IMR-90 (cell line): ENCODE results near the gene CHD6. TPM values are rescaled to one million over a fixed set of nuclear protein-coding genes. Genes with fewer than 3 reads are reported as not detected.
A peak's percentile ranks its signal among the peaks of the same experiment; 100 is the strongest.

Source experiments
- ATAC-seq: fragments of 200-7000 bp; cut with Tn5 transposase; 2 replicates; pipeline ENCODE4 v1.9.1; 2020; ENCODE audit warnings: low read depth, mild to moderate bottlenecking, moderate library complexity
- BruUV-seq: library from RNA; stranded (reverse); fragments of 400-500 nt; replicated peaks from 2 replicates; lab custom pipeline; 2021; lab: Mats Ljungman, UMichigan
- CTCF ChIA-PET: fragments of 300-600 bp; formaldehyde crosslinking; extraction: SDS; loops from one replicate; lab custom pipeline; 2021; ENCODE audit warnings: antibody characterized with exemption; lab: Yijun Ruan, JAX
- POLR2A ChIA-PET: fragments of 300-600 bp; sonication (Branson Sonifier 250); formaldehyde crosslinking; loops from one replicate; lab custom pipeline; 2022; ENCODE audit warnings: antibody characterized with exemption; ENCODE audit not compliant: unreplicated experiment; lab: Charles Lee
- DNase-seq: peaks from one replicate; pipeline ENCODE4 v3.0.0; 2013
- H2AFZ ChIP-seq: replicated peaks from 2 replicates; pipeline ENCODE3; 2013; ENCODE audit warnings: low read length, mild to moderate bottlenecking; ENCODE audit not compliant: poor library complexity
- H2AK5ac ChIP-seq: 2 replicates; pipeline ENCODE4 v1.6.1; 2013; ENCODE audit warnings: low read depth, low read length, inconsistent platforms
- H2AK9ac ChIP-seq: replicated peaks from 2 replicates; pipeline ENCODE3; 2013; ENCODE audit warnings: mild to moderate bottlenecking, low read depth, low read length, moderate library complexity; ENCODE audit not compliant: poor library complexity
- H2BK120ac ChIP-seq: 2 replicates; pipeline ENCODE4 v1.6.1; 2013; ENCODE audit warnings: low read depth, low read length, inconsistent platforms
- H2BK15ac ChIP-seq: 3 replicates; pipeline ENCODE4 v1.6.1; 2013; ENCODE audit warnings: low read depth, low read length, inconsistent platforms
- H2BK20ac ChIP-seq: 2 replicates; pipeline ENCODE4 v1.6.1; 2013; ENCODE audit warnings: low read depth, mild to moderate bottlenecking, inconsistent platforms, low read length, moderate library complexity
- H2BK5ac ChIP-seq: 2 replicates; pipeline ENCODE4 v1.6.1; 2013; ENCODE audit warnings: mild to moderate bottlenecking, low read depth, low read length, inconsistent platforms; ENCODE audit not compliant: poor library complexity, severe bottlenecking
- H3K14ac ChIP-seq: replicated peaks from 2 replicates; pipeline ENCODE4 v1.6.1; 2013; ENCODE audit warnings: low read depth, low read length, inconsistent platforms
- H3K18ac ChIP-seq: 2 replicates; pipeline ENCODE4 v1.6.1; 2013; ENCODE audit warnings: low read depth, low read length, control low read depth
- H3K23ac ChIP-seq: 2 replicates; pipeline ENCODE4 v1.6.1; 2013; ENCODE audit warnings: low read depth, low read length, inconsistent platforms
- H3K27ac ChIP-seq: 2 replicates; pipeline ENCODE4 v1.5.1; 2013; ENCODE audit warnings: mild to moderate bottlenecking, control low read depth, low read length; ENCODE audit not compliant: insufficient read depth
- H3K27me3 ChIP-seq: 2 replicates; pipeline ENCODE4 v1.6.1; 2013; ENCODE audit warnings: low read length; ENCODE audit not compliant: control insufficient read depth, insufficient read depth
- H3K36me3 ChIP-seq: 2 replicates; pipeline ENCODE4 v1.6.1; 2013; ENCODE audit warnings: low read length, mixed read lengths; ENCODE audit not compliant: control insufficient read depth, insufficient read depth
- H3K4ac ChIP-seq: 2 replicates; pipeline ENCODE4 v1.6.1; 2013; ENCODE audit warnings: low read depth, low read length, inconsistent platforms
- H3K4me1 ChIP-seq: 2 replicates; pipeline ENCODE4 v1.6.1; 2013; ENCODE audit warnings: low read length, mixed read lengths; ENCODE audit not compliant: control insufficient read depth, insufficient read depth
- H3K4me2 ChIP-seq: 2 replicates; pipeline ENCODE4 v1.6.1; 2013; ENCODE audit warnings: low read depth, mild to moderate bottlenecking, control low read depth, low read length, moderate library complexity
- H3K4me3 ChIP-seq: 2 replicates; pipeline ENCODE4 v1.5.1; 2013; ENCODE audit warnings: low read depth, mild to moderate bottlenecking, control low read depth, low read length, moderate library complexity; ENCODE audit not compliant: insufficient read depth
- H3K56ac ChIP-seq: 2 replicates; pipeline ENCODE4 v1.6.1; 2013; ENCODE audit warnings: low read length, inconsistent platforms; ENCODE audit not compliant: insufficient read depth; ENCODE audit errors: extremely low read depth
- H3K79me1 ChIP-seq, 2 experiments: 2 replicates each; pipeline ENCODE4 v1.6.1; 2013; ENCODE audit warnings: low read length in 2 of 2, inconsistent platforms in 1 of 2, low read depth in 1 of 2
- H3K9ac ChIP-seq: 2 replicates; pipeline ENCODE4 v1.6.1; 2013; ENCODE audit warnings: low read depth, low read length, control low read depth
- H3K9me1 ChIP-seq: 2 replicates; pipeline ENCODE4 v1.6.1; 2013; ENCODE audit warnings: low read length, inconsistent platforms; ENCODE audit not compliant: insufficient read depth
- H3K9me3 ChIP-seq: 2 replicates; pipeline ENCODE4 v1.6.1; 2013; ENCODE audit warnings: low read length; ENCODE audit not compliant: control insufficient read depth, insufficient read depth
- H4K20me1 ChIP-seq: 2 replicates; pipeline ENCODE4 v1.6.1; 2013; ENCODE audit warnings: low read length, inconsistent platforms; ENCODE audit not compliant: insufficient read depth
- H4K5ac ChIP-seq: 2 replicates; pipeline ENCODE4 v1.6.1; 2013; ENCODE audit warnings: mild to moderate bottlenecking, low read depth, low read length, control low read depth
- H4K8ac ChIP-seq, 2 experiments: 2 replicates each; pipeline ENCODE4 v1.6.1; 2013; ENCODE audit warnings: low read depth in 2 of 2, low read length in 2 of 2, control low read depth in 1 of 2, inconsistent platforms in 1 of 2
- H4K91ac ChIP-seq: 2 replicates; pipeline ENCODE4 v1.6.1; 2013; ENCODE audit warnings: low read depth, low read length, inconsistent platforms; ENCODE audit not compliant: insufficient read depth
- BHLHE40 ChIP-seq: fragments of 150-350 bp; IDR thresholded peaks from 2 replicates; pipeline ENCODE4 v1.6.1; 2016; ENCODE audit warnings: mild to moderate bottlenecking, low read depth, low read length
- CEBPB ChIP-seq: IDR thresholded peaks from 2 replicates; pipeline ENCODE4 v1.6.1; 2012; ENCODE audit warnings: low read depth, low read length, improper control_type of control experiment
- CHD1 ChIP-seq: IDR thresholded peaks from 2 replicates; pipeline ENCODE4 v1.6.1; 2012; ENCODE audit warnings: low read depth, low read length, improper control_type of control experiment
- CTCF ChIP-seq: conservative IDR thresholded peaks from 2 replicates; pipeline ENCODE4 v1.5.1; 2012; ENCODE audit warnings: mild to moderate bottlenecking, low read depth, low read length, improper control_type of control experiment
- ELK1 ChIP-seq: fragments of 150-350 bp; IDR thresholded peaks from 2 replicates; pipeline ENCODE4 v1.6.1; 2016; ENCODE audit warnings: low read depth, mild to moderate bottlenecking, low read length, moderate library complexity, borderline replicate concordance
- FOS ChIP-seq: fragments of 150-350 bp; IDR thresholded peaks from 2 replicates; pipeline ENCODE4 v1.6.1; 2016; ENCODE audit warnings: low read depth, low read length
- MAZ ChIP-seq: IDR thresholded peaks from 2 replicates; pipeline ENCODE4 v1.6.1; 2012; ENCODE audit warnings: low read depth, mild to moderate bottlenecking, low read length, improper control_type of control experiment, moderate library complexity, borderline replicate concordance
- MXI1 ChIP-seq: IDR thresholded peaks from 2 replicates; pipeline ENCODE4 v1.6.1; 2012; ENCODE audit warnings: low read depth, mild to moderate bottlenecking, low read length, moderate library complexity, borderline replicate concordance
- NFE2L2 ChIP-seq: fragments of 150-350 bp; IDR thresholded peaks from 2 replicates; pipeline ENCODE4 v1.6.1; 2016; ENCODE audit warnings: low read depth, mild to moderate bottlenecking, low read length
- RAD21 ChIP-seq: IDR thresholded peaks from 2 replicates; pipeline ENCODE4 v1.6.1; 2012; ENCODE audit warnings: low read length, improper control_type of control experiment
- RFX5 ChIP-seq: IDR thresholded peaks from 2 replicates; pipeline ENCODE4 v1.8.0; 2012; ENCODE audit warnings: low read depth, mild to moderate bottlenecking, low read length, moderate library complexity
- SMC3 ChIP-seq: fragments of 150-350 bp; IDR thresholded peaks from 2 replicates; pipeline ENCODE4 v1.6.1; 2016; ENCODE audit warnings: low read depth, mild to moderate bottlenecking, antibody characterized with exemption, low read length, moderate library complexity
- USF2 ChIP-seq: fragments of 150-350 bp; IDR thresholded peaks from 2 replicates; pipeline ENCODE4 v1.6.1; 2017; ENCODE audit warnings: mild to moderate bottlenecking, antibody characterized with exemption, low read length, low read depth
- WGBS, 2 experiments: methylation state at CpG; one replicate each; pipeline versions ENCODE4 v1.1.5 to v1.1.7; 2013; ENCODE audit warnings: missing lambda C conversion rate in 2 of 2; ENCODE audit not compliant: insufficient read length in 1 of 2; ENCODE audit errors: extremely low coverage in 2 of 2; 5-methylcytosine and 5-hydroxymethylcytosine counted together
- dilution Hi-C: fragments of 300-500 bp; cut with HindIII; formaldehyde crosslinking; loops from one replicate; pipeline ENCODE4 v1.14.3; 2018; ENCODE audit warnings: low sequenced_read_pairs; ENCODE audit not compliant: unreplicated experiment
- in situ Hi-C: fragments of 300-500 bp; cut with MboI; formaldehyde crosslinking; loops from 3 replicates; pipeline ENCODE4 v1.14.3; 2019; ENCODE audit warnings: low sequenced_read_pairs, inconsistent platforms, mixed read lengths
- intact Hi-C: fragments of 100-400 bp; cut with micrococcal nuclease; formaldehyde crosslinking; loops from 2 replicates; pipeline ENCODE4 v1.10.0; 2022
- polyA plus RNA-seq, 3 experiments: library from polyadenylated mRNA; depleted of rRNA; stranded (reverse); fragments of >200 nt; gene quantifications; 2 replicates each; pipeline ENCODE4 v1.2.3, GENCODE V29; 2012; ENCODE audit warnings: low replicate concordance in 1 of 3
- total RNA-seq: library from RNA; depleted of rRNA; stranded (reverse); fragments of >200 nt; gene quantifications from 2 replicates; pipeline ENCODE4 v1.2.3, GENCODE V29; 2012

CHD6 gene
- total and polyA plus RNA-seq, 2 of the 4 experiments (the other 2 are of a cell fraction) = 8.8 to 26.7 TPM

- ATAC-seq (peak; percentile 41), DNase-seq (peak; percentile 10)
- Histone ChIP-seq H4K91ac (no peak overlapping the region), H4K20me1 (no peaks in the 10 kb centered on the region), H4K5ac (no peak overlapping the region), H2AK5ac (no peak overlapping the region), H3K36me3 (no peaks in the 10 kb centered on the region), H3K23ac (no peak overlapping the region), H3K27ac (no peak overlapping the region), H2AK9ac (peak overlapping the region; percentile 68), H2BK5ac (no peak overlapping the region), H3K4me1 (peaks cover 11% of the 10 kb centered on the region; the same call in 1 of the 2 replicates), H2AFZ (peak overlapping the region; percentile 47), H3K4me2 (no peak overlapping the region), H3K14ac (peak overlapping the region; percentile 62; the same call in 1 of the 2 replicates), H3K9ac (no peak overlapping the region), H2BK15ac (no peak overlapping the region), H2BK120ac (no peak overlapping the region), H3K27me3 (no peaks in the 10 kb centered on the region), H3K4me3 (no peak overlapping the region), H3K9me1 (peaks cover 7% of the 10 kb centered on the region), H3K18ac (no peak overlapping the region; the same call in 1 of the 2 replicates), H3K56ac (no peak overlapping the region), H3K4ac (no peak overlapping the region), H3K9me3 (no peaks in the 10 kb centered on the region), H2BK20ac (no peak overlapping the region), H3K79me1 (no peaks in the 10 kb centered on the region), H4K8ac (peak overlapping the region in 1 of 2 experiments; percentile 0; a peak in 1 of 4 replicates)
- in situ Hi-C loops (no loop called here), dilution Hi-C loops (no loop called here), intact Hi-C loops (loop anchor here (5.0 kb wide), 1 partner anchor 224 kb away; no protein-coding TSS in a partner anchor)
- CTCF ChIA-PET = interaction anchor here (0.6 kb wide), 1 partner anchor 12 kb away, joined by 3 read pairs; no protein-coding TSS in a partner anchor
- BruUV-seq = no TSS peak
- WGBS, 2 experiments = 52% methylated on average over 2 of the region's 18 CpGs; no CpG with 5 or more reads in 1 of the 2 experiments
- POLR2A ChIA-PET = no interaction called here
- no peak for TF ChIP-seq CEBPB
- TF ChIP-seq SMC3 = no peak
- no peak for TF ChIP-seq ELK1
- no peak for TF ChIP-seq MAZ
- no peak for TF ChIP-seq FOS
- no peak for TF ChIP-seq RFX5
- no peak for TF ChIP-seq CTCF
- TF ChIP-seq MXI1 = no peak
- no peak for TF ChIP-seq RAD21
- no peak for TF ChIP-seq BHLHE40
- TF ChIP-seq NFE2L2 = no peak
- TF ChIP-seq CHD1 = no peak
- no peak for TF ChIP-seq USF2
Measured at GRCh38 chr20:41395667-41396664, 222.2 kb downstream of the CHD6 start.
